Loucy (cell line): ENCODE results near the gene RTL1.

Source experiments
- H2AFZ ChIP-seq: fragments of 200-600 bp; sonication (generic); 2 replicates; pipeline ENCODE4 v1.6.0; 2016; ENCODE audit warnings: antibody characterized with exemption, mild to moderate bottlenecking, low read length, moderate library complexity
- H3F3A ChIP-seq: fragments of 200-600 bp; 2 replicates; pipeline ENCODE4 v1.6.0; 2016; ENCODE audit warnings: antibody characterized with exemption, low read depth, mild to moderate bottlenecking
- H3K27me3 ChIP-seq: fragments of 200-600 bp; sonication (generic); 2 replicates; pipeline ENCODE4 v1.6.1; 2014; ENCODE audit warnings: low read length, mild to moderate bottlenecking; ENCODE audit not compliant: insufficient read depth, poor library complexity, severe bottlenecking
- H3K36me3 ChIP-seq: fragments of 200-600 bp; sonication (generic); 2 replicates; pipeline ENCODE4 v1.6.1; 2016; ENCODE audit warnings: low read length; ENCODE audit not compliant: insufficient read depth
- H3K4me1 ChIP-seq: fragments of 200-600 bp; sonication (generic); 2 replicates; pipeline ENCODE4 v1.5.1; 2014; ENCODE audit warnings: low read length, mild to moderate bottlenecking; ENCODE audit not compliant: insufficient read depth, poor library complexity, severe bottlenecking
- H3K4me2 ChIP-seq: fragments of 200-600 bp; sonication (generic); 2 replicates; pipeline ENCODE4 v1.6.0; 2014; ENCODE audit warnings: antibody characterized with exemption, low read length, low read depth, mild to moderate bottlenecking; ENCODE audit not compliant: poor library complexity, severe bottlenecking
- H3K4me3 ChIP-seq: fragments of 200-600 bp; sonication (generic); 2 replicates; pipeline ENCODE4 v1.5.1; 2014; ENCODE audit warnings: low read length, mild to moderate bottlenecking, mixed read lengths; ENCODE audit not compliant: poor library complexity, severe bottlenecking
- H3K79me2 ChIP-seq: fragments of 200-600 bp; sonication (generic); 2 replicates; pipeline ENCODE4 v1.6.1; 2014; ENCODE audit warnings: low read length; ENCODE audit not compliant: insufficient read depth
- H3K9ac ChIP-seq: fragments of 200-600 bp; sonication (generic); 2 replicates; pipeline ENCODE4 v1.6.0; 2014; ENCODE audit warnings: mild to moderate bottlenecking, low read depth, low read length, moderate library complexity; ENCODE audit not compliant: poor library complexity, severe bottlenecking
- H3K9me2 ChIP-seq: fragments of 200-600 bp; sonication (generic); replicated peaks from 2 replicates; pipeline ENCODE4 v1.6.1; 2016; ENCODE audit warnings: low read depth, low read length, mixed read lengths
- H3K9me3 ChIP-seq: fragments of 200-600 bp; sonication (generic); 2 replicates; pipeline ENCODE4 v1.6.1; 2014; ENCODE audit warnings: mild to moderate bottlenecking, antibody characterized with exemption, low read length, low read depth; ENCODE audit not compliant: insufficient read depth
- H4K20me1 ChIP-seq: fragments of 200-600 bp; sonication (generic); 2 replicates; pipeline ENCODE4 v1.6.0; 2014; ENCODE audit warnings: antibody characterized with exemption, low read length, mild to moderate bottlenecking; ENCODE audit not compliant: insufficient read depth, poor library complexity, severe bottlenecking
- CTCF ChIP-seq: fragments of 200-600 bp; sonication (generic); conservative IDR thresholded peaks from 2 replicates; pipeline ENCODE4 v1.5.1; 2014; ENCODE audit warnings: mild to moderate bottlenecking, antibody characterized with exemption, low read length
- EZH2phosphoT487 ChIP-seq: fragments of 200-600 bp; IDR thresholded peaks from 2 replicates; pipeline ENCODE4 v1.6.1; 2018; ENCODE audit warnings: antibody characterized with exemption, mild to moderate bottlenecking, moderate library complexity, borderline replicate concordance

The RTL1 gene

DNA sequence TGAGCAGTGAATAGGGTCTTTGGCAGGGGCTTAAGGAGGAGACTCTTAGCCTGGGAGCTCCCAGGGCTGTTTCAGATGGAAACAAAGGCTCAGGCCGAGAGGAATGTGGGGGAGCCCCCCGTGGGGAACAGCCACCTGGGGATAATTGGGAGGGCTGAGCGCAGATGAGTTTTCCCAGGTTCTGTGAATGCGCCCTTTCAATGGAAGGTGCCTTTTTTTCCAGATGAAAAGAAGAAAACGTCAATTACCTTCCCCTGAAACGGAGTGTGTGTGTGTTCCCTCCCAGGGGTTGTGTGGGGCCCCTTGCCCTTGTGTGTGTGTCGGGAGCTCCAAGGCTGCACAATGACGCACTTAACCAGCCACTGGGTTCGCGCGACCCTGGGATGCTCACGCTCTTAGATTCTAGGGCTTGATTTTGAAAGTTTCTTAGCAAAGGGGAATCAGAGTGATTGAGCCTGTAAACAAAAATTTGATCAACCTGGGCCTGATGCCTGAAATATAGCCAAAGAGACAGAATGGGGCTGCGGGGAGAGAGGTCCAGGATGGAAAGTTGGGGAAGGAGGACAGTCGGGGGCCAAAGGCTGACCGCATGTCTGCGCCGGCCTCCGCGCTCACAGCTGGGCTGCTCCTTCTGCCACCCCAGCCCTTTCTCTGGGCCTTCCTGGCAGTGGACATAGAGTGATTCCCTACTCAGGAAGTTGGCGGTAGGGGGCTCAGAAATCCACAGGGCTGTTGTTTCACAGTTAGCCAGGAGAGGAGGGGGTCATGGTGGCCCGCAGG, 63.0 kb downstream of the RTL1 start:
- peaks cover 28% of the 10 kb centered on the region for H3K4me1 ChIP-seq
- no peak overlapping the region for H2AFZ ChIP-seq
- no peak overlapping the region for H3K4me3 ChIP-seq
- H3K79me2 ChIP-seq, result no peaks in the 10 kb centered on the region
- H3K27me3 ChIP-seq, result no peaks in the 10 kb centered on the region
- H3K9me2 ChIP-seq, result no peaks in the 10 kb centered on the region
- no peaks in the 10 kb centered on the region for H3K36me3 ChIP-seq
- H3F3A ChIP-seq, result no peaks in the 10 kb centered on the region
- no peak overlapping the region for H3K9ac ChIP-seq
- H3K4me2 ChIP-seq, result no peak overlapping the region
- no peaks in the 10 kb centered on the region for H3K9me3 ChIP-seq
- TF ChIP-seq EZH2phosphoT487 (no peak), CTCF (no peak)
- no peaks in the 10 kb centered on the region for H4K20me1 ChIP-seq

DNA sequence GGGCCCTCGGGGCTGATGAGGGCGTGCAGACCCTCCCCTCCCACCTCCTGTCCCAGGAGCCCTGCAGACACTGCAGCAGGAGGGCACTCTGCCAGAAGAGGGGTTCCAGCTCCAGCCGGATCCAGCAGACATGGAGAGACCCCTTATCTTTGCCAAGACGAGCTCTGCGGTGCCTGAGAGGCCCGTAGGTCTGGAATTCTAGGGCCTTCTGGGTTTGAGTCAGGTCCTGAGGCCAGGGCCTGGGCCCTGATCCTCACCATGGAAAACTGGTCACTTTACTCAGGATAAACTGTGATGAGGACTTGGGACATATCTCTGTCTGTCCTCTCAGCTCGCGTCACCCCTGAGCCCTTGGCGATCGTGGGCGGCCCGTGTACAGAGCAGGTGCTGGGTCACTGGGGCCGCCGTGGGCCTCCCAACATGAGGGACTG, 63.8 kb downstream of the RTL1 start:
- no peak for TF ChIP-seq EZH2phosphoT487
- TF ChIP-seq CTCF, result no peak
- no peaks in the 10 kb centered on the region for H3K9me3 ChIP-seq
- H3K9me2 ChIP-seq, result no peaks in the 10 kb centered on the region
- no peak overlapping the region for H3K9ac ChIP-seq
- H4K20me1 ChIP-seq, result no peaks in the 10 kb centered on the region
- H3K79me2 ChIP-seq, result no peaks in the 10 kb centered on the region
- H3K36me3 ChIP-seq, result no peaks in the 10 kb centered on the region
- H3K4me3 ChIP-seq, result no peak overlapping the region
- H3K4me1 ChIP-seq, result peaks cover 28% of the 10 kb centered on the region
- no peaks in the 10 kb centered on the region for H3K27me3 ChIP-seq
- no peaks in the 10 kb centered on the region for H3F3A ChIP-seq
- H3K4me2 ChIP-seq, result no peak overlapping the region
- H2AFZ ChIP-seq, result no peak overlapping the region

- Histone ChIP-seq H3K79me2 (no peaks in the 10 kb centered on the region), H3K4me1 (peaks cover 24% of the 10 kb centered on the region), H3K9me2 (no peaks in the 10 kb centered on the region), H3K4me2 (no peak overlapping the region), H2AFZ (no peak overlapping the region), H4K20me1 (no peaks in the 10 kb centered on the region), H3K9me3 (no peaks in the 10 kb centered on the region), H3K27me3 (no peaks in the 10 kb centered on the region), H3K4me3 (no peak overlapping the region), H3K36me3 (no peaks in the 10 kb centered on the region), H3F3A (no peaks in the 10 kb centered on the region), H3K9ac (no peak overlapping the region)
- TF ChIP-seq EZH2phosphoT487, result no peak
- TF ChIP-seq CTCF, result no peak
These were observed 64.3 kb downstream of the RTL1 start for GRCh38 chr14:100839315-100839585.
